GM18507 (cell line): ENCODE data around the gene IFNL4.
"Not testable (repeated sequence)": the region's sequence is repeated elsewhere in the genome, so short reads cannot be mapped to it uniquely, and the experiment has no call there.

ENCODE experiments used
- DNase-seq: peaks from one replicate; pipeline ENCODE4 v3.0.0; 2011; ENCODE audit warnings: low read depth; ENCODE audit not compliant: insufficient read length; ENCODE audit errors: extremely low spot score
- FAIRE-seq: peaks from 2 replicates; lab custom pipeline; 2011; peaks lifted over from hg19 to GRCh38; lab: Jason Lieb, UNC

IFNL4 gene

DNA sequence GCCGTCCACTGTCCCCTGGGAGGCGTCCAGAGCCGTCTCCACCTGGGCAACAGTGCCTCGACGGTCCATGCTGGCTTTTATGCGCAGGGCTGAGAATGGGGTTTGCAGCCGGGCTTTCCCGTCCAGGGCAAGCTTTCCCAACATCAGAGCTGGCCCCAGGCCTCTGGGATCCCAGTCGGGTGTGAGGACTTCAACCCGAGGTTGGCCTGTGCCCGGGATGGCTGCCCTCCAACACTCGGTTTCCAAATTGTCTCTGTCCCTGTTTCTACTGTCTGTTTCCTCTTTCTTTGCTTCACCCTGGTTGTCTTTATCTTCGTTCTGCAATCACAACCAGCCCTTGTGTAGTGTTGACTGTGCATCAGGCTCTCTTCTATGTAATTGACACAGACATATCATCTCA lies at the start of gene IFNL4:
Gene IFNL4, minus strand, starts transcription at position 51 of the 400 bp plus-strand sequence.
- DNase-seq: no peak
- no peak for FAIRE-seq

- FAIRE-seq (no peak), DNase-seq (no peak)
Observed at GRCh38 chr19:39297931-39298634, 49.4 kb upstream of the IFNL4 start.

DNA sequence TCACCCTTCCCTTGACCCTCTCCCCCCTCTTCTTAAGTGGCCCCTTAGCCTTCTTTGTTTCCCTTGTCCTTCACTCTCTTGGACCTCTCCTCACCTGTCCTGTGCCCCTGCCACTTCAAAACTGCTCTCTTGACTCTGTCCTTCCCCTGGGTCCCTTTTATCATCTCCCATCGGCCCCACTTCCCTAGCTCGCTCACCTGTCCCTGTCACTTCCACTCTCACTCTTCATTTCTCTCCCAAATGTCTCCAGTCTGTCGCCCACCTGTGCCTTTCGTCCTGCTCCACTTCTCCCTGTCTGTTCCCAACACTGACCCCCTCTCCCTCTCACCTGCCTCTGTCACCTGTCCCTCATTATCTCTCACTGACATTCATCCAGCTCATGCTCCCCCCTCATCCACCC lies 48.2 kb upstream of the IFNL4 start:
- no peak for DNase-seq
- no peak for FAIRE-seq

- no peak for DNase-seq
- FAIRE-seq: no peak
Observed at GRCh38 chr19:39296055-39296645, 47.5 kb upstream of the IFNL4 start, which contains the start of gene IFNL1. TSS of gene IFNL1 (plus strand) at chr19:39296407. CDS start at chr19:39296422, 15 bp downstream.

- FAIRE-seq (no peak), DNase-seq (no peak)
Observed at GRCh38 chr19:39293394-39293793, 44.7 kb upstream of the IFNL4 start.

- no peak for DNase-seq
- no peak for FAIRE-seq
Observed at GRCh38 chr19:39284032-39284431, 35.4 kb upstream of the IFNL4 start.

DNA sequence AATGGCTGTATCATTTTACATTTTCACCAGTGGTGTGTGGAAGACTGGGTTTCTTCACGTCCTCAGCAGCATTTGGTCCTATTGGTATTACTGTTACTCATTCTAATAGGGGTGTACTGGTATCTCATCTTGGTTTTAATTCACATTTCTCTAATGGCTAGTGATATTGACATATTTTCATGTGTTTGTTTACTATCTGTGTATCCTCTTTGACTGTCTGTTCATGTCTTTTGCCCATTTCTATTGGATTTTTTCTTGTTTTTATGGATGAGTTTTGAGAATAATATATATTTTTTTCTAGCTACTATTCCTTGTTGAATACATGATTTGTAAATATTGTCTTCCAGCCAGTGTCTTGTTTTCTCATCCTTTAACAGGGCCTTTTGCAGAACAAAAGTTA lies 33.4 kb upstream of the IFNL4 start:
- DNase-seq (no peak), FAIRE-seq (no peak)

DNA sequence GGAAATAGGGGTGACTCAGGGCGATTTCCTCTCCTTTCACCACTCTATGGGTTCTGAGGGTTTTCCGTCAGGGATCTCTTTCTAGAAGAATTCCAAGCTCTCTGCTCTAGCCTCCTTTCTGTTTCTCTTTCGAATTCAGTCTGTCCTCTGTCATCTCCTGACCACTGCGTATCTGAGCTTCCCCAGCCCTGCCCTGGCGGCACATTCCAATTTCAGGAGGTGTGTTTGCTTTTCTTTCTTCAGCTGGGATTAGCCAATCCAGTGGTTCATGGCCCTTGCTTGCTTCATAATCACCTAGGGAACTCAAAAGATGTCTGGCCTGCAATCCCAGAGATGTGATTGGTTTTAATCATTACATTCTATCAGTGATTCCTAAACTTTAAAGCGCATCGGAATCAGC lies 28.9 kb upstream of the IFNL4 start:
- FAIRE-seq (no peak), DNase-seq (no peak)

- FAIRE-seq: no peak
- DNase-seq: no peak
Observed at GRCh38 chr19:39276740-39277139, 28.1 kb upstream of the IFNL4 start.

DNA sequence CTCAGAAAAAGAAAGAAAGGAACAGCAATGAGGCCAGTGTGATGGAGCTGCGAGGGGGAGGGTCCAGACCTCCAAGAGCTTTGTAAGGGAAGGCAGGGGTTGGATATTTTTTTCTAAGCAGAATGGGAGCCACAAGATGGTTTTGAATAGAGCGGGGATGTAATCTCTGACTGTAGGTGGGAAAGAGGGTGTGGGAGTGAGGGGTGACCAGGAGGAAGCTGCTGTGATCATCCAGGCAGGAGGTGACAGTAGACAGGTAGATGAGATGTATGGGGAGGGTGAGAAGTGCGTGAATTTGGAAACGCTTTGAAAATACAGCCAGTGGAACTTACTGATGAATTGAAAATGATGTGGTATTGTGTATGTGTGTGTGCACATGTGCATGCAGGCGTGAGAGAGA lies 26.9 kb upstream of the IFNL4 start:
- FAIRE-seq (no peak), DNase-seq (no peak)

GRCh38 chr19:39273859-39274258 lies 25.2 kb upstream of the IFNL4 start:
- FAIRE-seq, DNase-seq: not testable (repeated sequence)

GRCh38 chr19:39270036-39270871 lies 21.6 kb upstream of the IFNL4 start:
- FAIRE-seq (no peak), DNase-seq (no peak)

DNA sequence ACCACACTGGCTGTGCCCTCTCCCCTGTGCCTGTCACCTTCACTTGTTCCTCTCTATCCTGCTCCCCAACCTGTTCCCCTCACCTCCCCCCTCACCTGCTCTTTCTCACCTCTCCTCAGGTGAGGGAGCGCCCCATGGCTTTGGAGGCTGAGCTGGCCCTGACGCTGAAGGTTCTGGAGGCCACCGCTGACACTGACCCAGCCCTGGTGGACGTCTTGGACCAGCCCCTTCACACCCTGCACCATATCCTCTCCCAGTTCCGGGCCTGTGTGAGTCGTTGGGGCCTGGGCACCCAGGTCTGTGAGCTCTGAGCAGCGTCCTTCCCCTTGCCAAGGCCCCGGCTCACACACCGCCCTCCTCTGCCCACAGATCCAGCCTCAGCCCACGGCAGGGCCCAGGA lies 20.7 kb upstream of the IFNL4 start:
- not testable (repeated sequence) for DNase-seq, FAIRE-seq

- not testable (repeated sequence) for FAIRE-seq, DNase-seq
Observed at GRCh38 chr19:39268531-39269223, 20.0 kb upstream of the IFNL4 start.

DNA sequence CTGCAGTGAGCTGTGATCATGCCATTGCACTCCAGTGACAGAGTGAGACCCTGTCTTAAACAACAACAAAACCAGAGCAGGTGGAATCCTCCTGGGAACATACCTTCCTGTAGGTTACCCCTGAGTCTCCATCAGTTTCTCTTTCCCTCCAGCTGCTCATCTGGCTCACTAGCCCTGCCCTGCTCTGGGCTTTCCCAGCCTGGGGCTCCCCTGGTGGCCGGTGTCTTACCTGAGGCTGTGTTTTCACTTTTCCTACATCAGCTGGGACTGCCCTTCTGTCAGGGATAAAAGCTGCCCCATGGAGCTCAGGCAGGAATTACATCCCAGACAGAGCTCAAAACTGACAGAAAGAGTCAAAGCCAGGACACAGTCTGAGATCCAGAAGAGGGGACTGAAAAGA lies 19.4 kb upstream of the IFNL4 start, which contains the start of gene IFNL2:
Gene IFNL2, plus strand, starts transcription at position 312 of the 400 bp plus-strand sequence. CDS start 173 bp downstream, outside the sequence.
- peak; percentile 85 for FAIRE-seq
- not testable (repeated sequence) for DNase-seq

DNA sequence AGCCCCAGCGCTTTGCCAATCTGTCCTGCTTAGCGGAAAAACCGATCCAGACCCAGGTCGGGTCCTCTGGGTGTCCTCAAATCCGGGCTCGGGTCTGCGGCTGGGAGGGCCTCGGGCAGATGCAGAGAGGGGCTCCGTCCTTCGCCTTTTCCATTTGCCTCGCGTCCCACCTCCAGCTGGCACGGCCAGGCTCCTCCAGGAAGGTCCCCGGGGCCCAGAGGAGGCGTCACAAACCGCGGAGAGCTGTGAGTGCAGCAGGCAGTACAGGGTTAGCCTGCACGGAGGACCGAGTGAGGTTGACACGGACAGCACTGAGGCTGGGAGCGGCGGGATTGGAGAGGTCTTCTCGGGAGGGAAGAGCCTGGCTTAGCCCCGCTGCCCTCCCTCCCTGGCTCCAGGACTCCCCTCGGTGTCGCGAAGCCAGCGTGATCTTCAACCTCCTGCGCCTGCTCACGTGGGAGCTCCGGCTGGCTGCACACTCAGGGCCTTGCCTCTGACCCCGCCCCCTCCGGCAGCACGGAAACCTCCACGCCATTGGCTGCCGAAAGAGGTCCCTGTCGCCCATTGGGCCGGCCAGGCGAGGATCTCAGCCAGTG lies 16.8 kb upstream of the IFNL4 start:
- no peak for DNase-seq
- FAIRE-seq: no peak

DNA sequence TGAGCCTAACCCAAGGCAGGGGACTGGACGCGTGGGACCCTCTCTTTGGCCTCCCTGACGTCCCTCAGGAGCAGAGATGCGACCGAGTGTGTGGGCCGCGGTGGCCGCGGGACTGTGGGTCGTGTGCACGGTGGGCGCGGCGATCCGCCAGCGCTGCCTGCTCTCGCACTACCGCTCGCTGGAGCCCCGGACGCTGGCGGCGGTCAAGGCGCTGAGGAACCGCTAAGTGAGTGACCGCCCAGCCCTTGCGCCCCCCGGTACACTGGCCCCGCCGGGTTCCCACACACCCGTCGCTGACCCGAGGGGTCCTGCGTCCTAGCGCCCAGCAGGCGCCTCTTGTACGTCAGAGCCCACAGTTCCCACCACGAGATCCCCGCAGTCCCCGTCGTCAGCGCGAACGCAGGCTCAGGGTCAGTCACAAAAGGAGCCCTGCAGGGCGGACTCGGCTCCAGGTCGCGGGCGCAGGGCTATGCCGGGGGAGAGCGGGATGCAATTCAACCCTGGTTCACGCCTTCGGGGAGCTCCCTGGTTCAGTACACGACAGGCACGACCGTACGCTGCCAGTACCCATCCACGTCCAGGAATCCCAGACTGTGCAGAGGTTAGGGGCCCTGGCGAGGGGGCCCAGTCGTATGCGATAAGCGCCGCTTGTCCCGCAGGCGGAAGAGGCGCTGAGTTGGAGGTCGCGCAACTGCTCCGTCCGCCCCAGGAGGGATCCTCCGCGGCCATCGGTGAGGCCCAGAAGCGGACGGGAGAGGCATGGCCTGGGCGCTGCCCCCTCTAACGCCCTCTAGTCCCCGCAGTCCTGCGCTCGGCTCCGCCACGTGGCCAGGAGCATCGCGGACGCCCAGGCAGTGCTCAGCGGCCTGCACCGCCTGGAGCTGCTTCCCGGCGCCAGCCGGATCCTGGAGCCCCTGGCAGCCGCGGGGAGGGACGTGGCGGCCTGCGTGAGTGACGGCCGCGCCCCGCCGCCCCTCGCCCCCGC lies 15.9 kb upstream of the IFNL4 start:
- FAIRE-seq: no peak
- no peak for DNase-seq

DNA sequence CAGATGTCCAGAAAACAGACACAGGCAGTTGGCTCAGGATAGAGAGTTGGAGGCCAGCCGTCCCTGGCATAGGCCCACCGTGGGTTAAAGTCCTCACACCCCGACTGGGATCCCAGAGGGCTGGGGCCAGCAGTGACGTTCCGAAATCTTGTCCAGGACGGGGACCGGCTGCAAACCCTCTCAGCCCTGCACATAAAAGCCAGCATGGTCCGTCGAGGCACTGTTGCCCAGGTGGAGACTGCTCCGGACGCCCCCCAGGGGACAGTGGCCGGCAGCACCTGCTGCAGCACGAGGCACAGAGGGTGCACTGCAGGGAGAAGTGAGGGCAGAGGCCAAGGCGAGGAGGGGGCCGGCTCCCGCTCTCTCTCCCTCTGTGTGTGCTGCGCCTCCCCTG lies 15.3 kb upstream of the IFNL4 start:
- FAIRE-seq (no peak), DNase-seq (no peak)
